K562 (cell line): Measurements from ENCODE around the gene ARHGAP9. TPM values are rescaled to one million over a fixed set of nuclear protein-coding genes. Genes with fewer than 3 reads are reported as not detected.
A peak's percentile ranks its signal among the peaks of the same experiment; 100 is the strongest.

Experiments
- CTBP1 ChIP-seq: fragments of 450-650 bp; IDR thresholded peaks from 2 replicates; pipeline ENCODE4 v1.6.1; 2016; ENCODE audit warnings: borderline replicate concordance
- E2F3 ChIP-seq: fragments of 250-450 bp; sonication (Bioruptor Pico); IDR thresholded peaks from 2 replicates; pipeline ENCODE4 v1.4.0; 2020; ENCODE audit warnings: mild to moderate bottlenecking
- HDAC8 ChIP-seq: fragments of 450-650 bp; IDR thresholded peaks from 2 replicates; pipeline ENCODE4 v1.6.1; 2016; ENCODE audit warnings: mild to moderate bottlenecking, missing genetic modification characterization, moderate library complexity, missing compliant biosample characterization
- KLF1 ChIP-seq: fragments of 450-650 bp; IDR thresholded peaks from 2 replicates; pipeline ENCODE4 v1.6.1; 2016; ENCODE audit warnings: missing genetic modification characterization, missing compliant biosample characterization
- MLX ChIP-seq, 2 experiments: fragments of 450-650 bp in 1 of 2; sonication (generic) in 1 of 2; formaldehyde crosslinking; conservative IDR thresholded peaks; 2 replicates each; pipeline versions ENCODE4 v1.4.0 to v1.8.1; 2020 to 2022; ENCODE audit warnings: mild to moderate bottlenecking in 1 of 2, missing genetic modification reagents in 1 of 2
- MTA1 ChIP-seq: fragments of 450-650 bp; IDR thresholded peaks from 2 replicates; pipeline ENCODE4 v1.6.1; 2017; ENCODE audit warnings: borderline replicate concordance
- POLR2G ChIP-seq: fragments of 200-400 bp; formaldehyde crosslinking; IDR thresholded peaks from 2 replicates; pipeline ENCODE4 v1.6.1; 2017; ENCODE audit warnings: low read depth, mild to moderate bottlenecking, antibody characterized with exemption, low read length, moderate library complexity
- SMC3 ChIP-seq: conservative IDR thresholded peaks from 2 replicates; pipeline ENCODE4 v1.6.1; 2011; ENCODE audit warnings: low read depth, low read length, improper control_type of control experiment; ENCODE audit not compliant: insufficient read depth
- TBL1XR1 ChIP-seq, 2 experiments: IDR thresholded peaks; 2 replicates each; pipeline ENCODE4 v1.6.1; 2012; ENCODE audit warnings: improper control_type of control experiment in 2 of 2, low read length in 2 of 2, mild to moderate bottlenecking in 1 of 2
- TOE1 ChIP-seq, 2 experiments: fragments of 450-650 bp in 1 of 2; sonication (generic) in 1 of 2; formaldehyde crosslinking in 1 of 2; IDR thresholded peaks; 2 replicates each; pipeline versions ENCODE4 v1.7.1 to v1.8.0; 2016 to 2022; ENCODE audit warnings: borderline replicate concordance in 2 of 2, mild to moderate bottlenecking in 2 of 2, antibody characterized with exemption in 1 of 2, inconsistent platforms in 1 of 2, low read depth in 1 of 2, missing genetic modification reagents in 1 of 2, moderate library complexity in 1 of 2
- ZNF239 ChIP-seq: fragments of 250-450 bp; sonication (Bioruptor Pico); IDR thresholded peaks from 2 replicates; pipeline ENCODE4 v1.4.0; 2020; ENCODE audit warnings: mild to moderate bottlenecking
- ZNF512 ChIP-seq: IDR thresholded peaks from 2 replicates; pipeline ENCODE4 v1.6.1; 2016; ENCODE audit warnings: missing genetic modification characterization, missing compliant biosample characterization
- ZNF589 ChIP-seq: fragments of 200-800 bp; sonication (Bioruptor generic); IDR thresholded peaks from 2 replicates; pipeline ENCODE4 v1.6.1; 2016; ENCODE audit warnings: low read depth, missing genetic modification characterization, missing compliant biosample characterization
- ZNF655 ChIP-seq: fragments of 250-450 bp; sonication (Bioruptor Pico); IDR thresholded peaks from 2 replicates; pipeline ENCODE4 v1.5.0; 2021
- ZNF696 ChIP-seq: fragments of 250-450 bp; sonication (Bioruptor Pico); conservative IDR thresholded peaks from 2 replicates; pipeline ENCODE4 v1.4.0; 2020; ENCODE audit warnings: mild to moderate bottlenecking, moderate library complexity
- ZNF707 ChIP-seq: fragments of 250-450 bp; sonication (Bioruptor Pico); conservative IDR thresholded peaks from 2 replicates; pipeline ENCODE4 v1.8.0; 2022; ENCODE audit warnings: inconsistent platforms, mild to moderate bottlenecking, moderate library complexity
- ZNF76 ChIP-seq: fragments of 250-450 bp; sonication (Bioruptor Pico); IDR thresholded peaks from 2 replicates; pipeline ENCODE4 v1.4.0; 2020; ENCODE audit warnings: mild to moderate bottlenecking, moderate library complexity, borderline replicate concordance
- polyA plus RNA-seq, 8 experiments: library from polyadenylated mRNA; depleted of rRNA in 4 of 8; stranded (reverse) in 5 of 8; unstranded in 3 of 8; fragments of >200 nt; fragmentation: Nextera tagmentation in 2 of 8; fragmentation: Illumina TruSeq in 1 of 8; extraction: Ambion mirVana in 2 of 8; extraction: Trizol in 1 of 8; gene quantifications; 2 replicates each; pipeline versions ENCODE4 v1.2.1 to v1.2.3, GENCODE V29; 2011 to 2014; ENCODE audit warnings: inconsistent platforms in 1 of 8, missing spikeins in 1 of 8
- total RNA-seq, 7 experiments: library from RNA; depleted of rRNA in 6 of 7; stranded (reverse); fragments of >200 nt in 6 of 7; fragmentation: Illumina TruSeq in 2 of 7; extraction: Trizol in 2 of 7; gene quantifications; 2 replicates each; pipeline versions ENCODE4 v1.2.1 to v1.2.3, GENCODE V29; 2011 to 2021; ENCODE audit warnings: low replicate concordance in 1 of 7
- TF ChIP-seq, protein P1 (sequence below), 2 experiments: fragments of 450-650 bp in 1 of 2; sonication (generic) in 1 of 2; formaldehyde crosslinking in 1 of 2; IDR thresholded peaks in 1 of 2; conservative IDR thresholded peaks in 1 of 2; 2 replicates each; pipeline versions ENCODE4 v1.6.1 to v1.8.1; 2016 to 2023; ENCODE audit warnings: mild to moderate bottlenecking in 2 of 2, moderate library complexity in 2 of 2, inconsistent platforms in 1 of 2, missing genetic modification reagents in 1 of 2
- TF ChIP-seq, protein P2 (sequence below): fragments of 450-650 bp; IDR thresholded peaks from 2 replicates; pipeline ENCODE4 v1.6.1; 2016; ENCODE audit warnings: mild to moderate bottlenecking

The ARHGAP9 gene
- total and polyA plus RNA-seq, 9 of the 15 experiments (the other 6 are each of a cell fraction or from before 2014, with no cell fraction given) = 1.5 to 10.2 (median 5.1) TPM

GRCh38 chr12:57430931-57431566, 48.6 kb downstream of the ARHGAP9 start, which contains the start of gene R3HDM2 (continued):
- TF ChIP-seq ZNF696 (CRISPR knock-in tag) (no peak), SMC3 (no peak), POLR2G (peak; percentile 96), ZNF76 (no peak), HDAC8 (tag) (no peak), E2F3 (peak; percentile 85; the same call in 1 of the 2 replicates), TBL1XR1 (IDR thresholded peaks at IDR 0.05; ENCODE audit: low read length in 2 of 2) (peak in 1 of 2 experiments; percentile 30; a peak in 1 of 4 replicates), MTA1 (no peak), ZNF707 (CRISPR knock-in tag) (no peak), KLF1 (tag) (no peak), MLX (CRISPR knock-in tag; conservative IDR thresholded peaks at IDR 0.05) (no peak), TOE1 (IDR thresholded peaks at IDR 0.05; ENCODE audit: borderline replicate concordance) (no peak), TOE1 (CRISPR knock-in tag; IDR thresholded peaks at IDR 0.05; ENCODE audit: borderline replicate concordance, low read depth) (peak; percentile 95), ZNF239 (CRISPR knock-in tag) (0 out of 2 replicates have a peak, but pooled peaks have one; percentile 7), ZNF512 (peak; percentile 7), CTBP1 (peak; percentile 84), ZNF655 (CRISPR knock-in tag) (no peak), ZNF589 (CRISPR knock-in tag) (peak; percentile 57; the same call in 1 of the 2 replicates)
- TF ChIP-seq, protein P1, sequence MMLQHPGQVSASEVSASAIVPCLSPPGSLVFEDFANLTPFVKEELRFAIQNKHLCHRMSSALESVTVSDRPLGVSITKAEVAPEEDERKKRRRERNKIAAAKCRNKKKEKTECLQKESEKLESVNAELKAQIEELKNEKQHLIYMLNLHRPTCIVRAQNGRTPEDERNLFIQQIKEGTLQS (IDR thresholded peaks at IDR 0.05) = no peak; the same call in 1 of the 2 replicates
- TF ChIP-seq, protein P1 (CRISPR knock-in tag; conservative IDR thresholded peaks at IDR 0.05) = no peak
- TF ChIP-seq, protein P2, sequence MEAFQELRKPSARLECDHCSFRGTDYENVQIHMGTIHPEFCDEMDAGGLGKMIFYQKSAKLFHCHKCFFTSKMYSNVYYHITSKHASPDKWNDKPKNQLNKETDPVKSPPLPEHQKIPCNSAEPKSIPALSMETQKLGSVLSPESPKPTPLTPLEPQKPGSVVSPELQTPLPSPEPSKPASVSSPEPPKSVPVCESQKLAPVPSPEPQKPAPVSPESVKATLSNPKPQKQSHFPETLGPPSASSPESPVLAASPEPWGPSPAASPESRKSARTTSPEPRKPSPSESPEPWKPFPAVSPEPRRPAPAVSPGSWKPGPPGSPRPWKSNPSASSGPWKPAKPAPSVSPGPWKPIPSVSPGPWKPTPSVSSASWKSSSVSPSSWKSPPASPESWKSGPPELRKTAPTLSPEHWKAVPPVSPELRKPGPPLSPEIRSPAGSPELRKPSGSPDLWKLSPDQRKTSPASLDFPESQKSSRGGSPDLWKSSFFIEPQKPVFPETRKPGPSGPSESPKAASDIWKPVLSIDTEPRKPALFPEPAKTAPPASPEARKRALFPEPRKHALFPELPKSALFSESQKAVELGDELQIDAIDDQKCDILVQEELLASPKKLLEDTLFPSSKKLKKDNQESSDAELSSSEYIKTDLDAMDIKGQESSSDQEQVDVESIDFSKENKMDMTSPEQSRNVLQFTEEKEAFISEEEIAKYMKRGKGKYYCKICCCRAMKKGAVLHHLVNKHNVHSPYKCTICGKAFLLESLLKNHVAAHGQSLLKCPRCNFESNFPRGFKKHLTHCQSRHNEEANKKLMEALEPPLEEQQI = no peak
